NCI-H748 (cell line): ENCODE data around the gene USP7.
"Not testable (repeated sequence)": the region's sequence is repeated elsewhere in the genome, so short reads cannot be mapped to it uniquely, and the experiment has no call there.

Experiments
- DNase-seq: peaks from one replicate; lab custom pipeline; 2025; ENCODE audit not compliant: unreplicated experiment; lab: John Stamatoyannopoulos, UW

USP7 gene

GRCh38 chr16:8882725-8883377 is 80.9 kb downstream of the USP7 start:
- DNase-seq, result no peak

- no peak for DNase-seq
These were observed 81.6 kb downstream of the USP7 start, which contains the start of gene LITAFD for GRCh38 chr16:8882041-8882617. Gene LITAFD (plus strand): TSS chr16:8882351. CDS start chr16:8884356, 2,005 bp downstream.

GRCh38 chr16:8880839-8881510 is 82.7 kb downstream of the USP7 start:
- no peak for DNase-seq

- DNase-seq, result no peak
These were observed 85.2 kb downstream of the USP7 start for GRCh38 chr16:8878523-8878911.

- no peak for DNase-seq
These were observed 85.7 kb downstream of the USP7 start for GRCh38 chr16:8877894-8878522.

GRCh38 chr16:8875317-8875716 is 88.4 kb downstream of the USP7 start:
- DNase-seq, result not testable (repeated sequence)

GRCh38 chr16:8874388-8874787 is 89.3 kb downstream of the USP7 start:
- no peak for DNase-seq

GRCh38 chr16:8873866-8874195 is 89.9 kb downstream of the USP7 start:
- not testable (repeated sequence) for DNase-seq

- no peak for DNase-seq
These were observed 90.5 kb downstream of the USP7 start for GRCh38 chr16:8872967-8873865.

- DNase-seq, result no peak
These were observed 91.6 kb downstream of the USP7 start for GRCh38 chr16:8872071-8872470.

- not testable (repeated sequence) for DNase-seq
These were observed 93.8 kb downstream of the USP7 start for GRCh38 chr16:8869988-8870241.

GRCh38 chr16:8869212-8869987 is 94.3 kb downstream of the USP7 start:
- peak; percentile 4 for DNase-seq

- DNase-seq, result peak; percentile 90
These were observed 95.1 kb downstream of the USP7 start, which contains the start of gene CARHSP1 for GRCh38 chr16:8868416-8869211. Gene CARHSP1 (minus strand): TSS chr16:8869006. CDS start chr16:8859328, 9,678 bp downstream.

GRCh38 chr16:8867932-8868415 is 95.7 kb downstream of the USP7 start:
- DNase-seq, result no peak

GRCh38 chr16:8867216-8867931 is 96.3 kb downstream of the USP7 start:
- DNase-seq, result peak; percentile 43

- DNase-seq, result no peak
These were observed 96.9 kb downstream of the USP7 start for GRCh38 chr16:8866884-8867215.

GRCh38 chr16:8866118-8866883 is 97.4 kb downstream of the USP7 start:
- peak; percentile 59 for DNase-seq
